Gastrocnemius medialis (tissue), 4 donors: ENCODE data around the gene RNF213.

ENCODE experiments used
- CTCF ChIP-seq, 5 experiments: fragments of 450-650 bp in 3 of 5; fragments of 200-600 bp in 2 of 5; sonication (generic) in 2 of 5; IDR thresholded peaks in 4 of 5; conservative IDR thresholded peaks in 1 of 5; 1 replicate in 4 of 5; 2 replicates in 1 of 5; pipeline ENCODE4 v1.5.1; 2016 to 2019; ENCODE audit warnings: antibody characterized with exemption in 5 of 5, mild to moderate bottlenecking in 3 of 5, moderate library complexity in 3 of 5
- POLR2A ChIP-seq, 2 donors: fragments of 450-650 bp; IDR thresholded peaks; one replicate each; pipeline ENCODE4 v1.6.1; 2017; ENCODE audit warnings: antibody characterized with exemption in 2 of 2, mild to moderate bottlenecking in 2 of 2, moderate library complexity in 2 of 2

DNA sequence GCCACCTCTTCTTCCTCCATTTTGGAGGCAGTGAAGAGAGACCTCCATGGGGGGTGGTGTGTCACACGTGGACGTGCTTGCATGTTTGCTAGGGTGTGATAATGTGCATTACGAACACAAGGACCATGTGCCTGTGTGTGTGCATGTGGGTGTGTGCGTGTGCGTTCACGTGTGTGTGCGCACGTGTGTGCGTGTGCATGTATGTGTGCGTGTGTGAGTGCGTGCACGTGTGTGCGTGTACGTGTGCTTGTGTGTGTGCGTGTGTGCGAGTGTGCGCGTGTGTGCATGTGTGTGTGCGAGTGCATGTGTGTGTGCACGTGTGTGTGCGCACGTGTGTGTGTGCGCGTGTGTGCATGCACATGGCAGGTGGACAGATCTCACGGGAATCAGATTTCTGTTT, 29.5 kb downstream of the RNF213 start:
- TF ChIP-seq CTCF (IDR thresholded peaks at IDR 0.05 in 4 of 5, conservative IDR thresholded peaks at IDR 0.05 in 1 of 5) (no peak), POLR2A (IDR thresholded peaks at IDR 0.05) (no peak)
